HEK293 (cell line): Measurements from ENCODE around the gene SYN1.
A peak's percentile ranks its signal among the peaks of the same experiment; 100 is the strongest.

ENCODE experiments used
- CTCF ChIA-PET: fragments of 350-600 bp; formaldehyde crosslinking; extraction: SDS; loops from one replicate; lab custom pipeline; 2021; ENCODE audit warnings: antibody characterized with exemption; lab: Yijun Ruan, JAX
- POLR2A ChIA-PET: fragments of 300-600 bp; formaldehyde crosslinking; extraction: SDS; loops from one replicate; lab custom pipeline; 2020; ENCODE audit warnings: antibody characterized with exemption, inconsistent platforms; lab: Yijun Ruan, JAX
- H3K27ac ChIP-seq: fragments of 200-500 bp; sonication (Bioruptor generic); 2 replicates; pipeline ENCODE4 v1.5.1; 2014; ENCODE audit warnings: low read depth, low read length, control low read depth, inconsistent platforms; ENCODE audit errors: extremely low read depth
- H3K36me3 ChIP-seq, 2 experiments: fragments of 200-500 bp in 1 of 2; sonication (Bioruptor generic) in 1 of 2; 1 replicate in 1 of 2; 2 replicates in 1 of 2; pipeline ENCODE4 v1.5.1; 2014 to 2017; ENCODE audit warnings: inconsistent platforms in 2 of 2, low read length in 2 of 2; ENCODE audit not compliant: control insufficient read depth in 2 of 2, insufficient read depth in 1 of 2
- H3K4me1 ChIP-seq: fragments of 200-500 bp; sonication (Bioruptor generic); 2 replicates; pipeline ENCODE4 v1.5.1; 2014; ENCODE audit warnings: mild to moderate bottlenecking, low read length, inconsistent platforms; ENCODE audit not compliant: control insufficient read depth, insufficient read depth
- H3K4me3 ChIP-seq: 2 replicates; pipeline ENCODE4 v1.5.1; 2011; ENCODE audit warnings: low read depth, mild to moderate bottlenecking, control low read depth, low read length, moderate library complexity
- H3K9me3 ChIP-seq: fragments of 200-500 bp; sonication (Bioruptor generic); 2 replicates; pipeline ENCODE4 v1.5.1; 2014; ENCODE audit warnings: low read depth, low read length, inconsistent platforms; ENCODE audit not compliant: control insufficient read depth, insufficient read depth
- HOXC10 ChIP-seq: sonication (generic); formaldehyde crosslinking; IDR thresholded peaks from 2 replicates; pipeline ENCODE4 v1.8.1; 2023; ENCODE audit warnings: mild to moderate bottlenecking, missing genetic modification reagents
- KLF17 ChIP-seq: fragments of 450-650 bp; formaldehyde crosslinking; IDR thresholded peaks from 2 replicates; pipeline ENCODE4 v1.5.1; 2016; ENCODE audit warnings: missing biosample characterization, missing genetic modification characterization
- MEIS1 ChIP-seq: sonication (generic); formaldehyde crosslinking; IDR thresholded peaks from 2 replicates; pipeline ENCODE4 v1.8.1; 2022; ENCODE audit warnings: missing genetic modification reagents, mild to moderate bottlenecking, borderline replicate concordance
- MYNN ChIP-seq: fragments of 450-650 bp; formaldehyde crosslinking; IDR thresholded peaks from 2 replicates; pipeline ENCODE4 v1.5.1; 2016; ENCODE audit warnings: missing biosample characterization, missing genetic modification characterization, borderline replicate concordance
- PBX3 ChIP-seq: sonication (generic); formaldehyde crosslinking; IDR thresholded peaks from 2 replicates; pipeline ENCODE4 v1.8.1; 2022; ENCODE audit warnings: mild to moderate bottlenecking, moderate library complexity, missing genetic modification reagents
- SETDB1 ChIP-seq: IDR thresholded peaks from one replicate; pipeline ENCODE4 v1.6.1; 2017; ENCODE audit warnings: mild to moderate bottlenecking, low read length, moderate library complexity, mixed read lengths; ENCODE audit not compliant: insufficient read length
- ZBTB1 ChIP-seq: fragments of 450-650 bp; formaldehyde crosslinking; IDR thresholded peaks from 2 replicates; pipeline ENCODE4 v1.5.1; 2016; ENCODE audit warnings: missing biosample characterization, missing genetic modification characterization
- ZBTB10 ChIP-seq: fragments of 450-650 bp; formaldehyde crosslinking; IDR thresholded peaks from 2 replicates; pipeline ENCODE4 v1.5.1; 2016; ENCODE audit warnings: missing biosample characterization, missing genetic modification characterization
- ZBTB44 ChIP-seq: fragments of 450-650 bp; IDR thresholded peaks from 2 replicates; pipeline ENCODE4 v1.5.1; 2018; ENCODE audit warnings: missing biosample characterization, mild to moderate bottlenecking, missing genetic modification characterization
- ZBTB7A ChIP-seq: fragments of 450-650 bp; formaldehyde crosslinking; IDR thresholded peaks from 2 replicates; pipeline ENCODE4 v1.5.1; 2016; ENCODE audit warnings: low read depth, missing biosample characterization, missing genetic modification characterization
- ZNF140 ChIP-seq: fragments of 450-650 bp; formaldehyde crosslinking; IDR thresholded peaks from 2 replicates; pipeline ENCODE4 v1.5.1; 2016; ENCODE audit warnings: missing biosample characterization, missing genetic modification characterization
- ZNF155 ChIP-seq: fragments of 450-650 bp; formaldehyde crosslinking; IDR thresholded peaks from 2 replicates; pipeline ENCODE4 v1.5.1; 2016; ENCODE audit warnings: missing biosample characterization, missing genetic modification characterization
- ZNF174 ChIP-seq: fragments of 450-650 bp; formaldehyde crosslinking; IDR thresholded peaks from 2 replicates; pipeline ENCODE4 v1.5.0; 2017; ENCODE audit warnings: missing biosample characterization, mild to moderate bottlenecking, missing genetic modification characterization
- ZNF18 ChIP-seq: fragments of 450-650 bp; formaldehyde crosslinking; IDR thresholded peaks from 2 replicates; pipeline ENCODE4 v1.5.1; 2016; ENCODE audit warnings: missing biosample characterization, missing genetic modification characterization
- ZNF221 ChIP-seq: fragments of 450-650 bp; formaldehyde crosslinking; IDR thresholded peaks from 2 replicates; pipeline ENCODE4 v1.5.1; 2017; ENCODE audit warnings: missing biosample characterization, missing genetic modification characterization, borderline replicate concordance
- ZNF239 ChIP-seq: fragments of 450-650 bp; formaldehyde crosslinking; IDR thresholded peaks from 2 replicates; pipeline ENCODE4 v1.5.1; 2016; ENCODE audit warnings: missing biosample characterization, missing genetic modification characterization
- ZNF248 ChIP-seq: fragments of 450-650 bp; formaldehyde crosslinking; IDR thresholded peaks from 2 replicates; pipeline ENCODE4 v1.5.1; 2017; ENCODE audit warnings: missing biosample characterization, missing genetic modification characterization
- ZNF302 ChIP-seq: fragments of 450-650 bp; formaldehyde crosslinking; IDR thresholded peaks from 2 replicates; pipeline ENCODE4 v1.5.1; 2016; ENCODE audit warnings: missing biosample characterization, missing genetic modification characterization, low read depth
- ZNF311 ChIP-seq: fragments of 450-650 bp; formaldehyde crosslinking; IDR thresholded peaks from 2 replicates; pipeline ENCODE4 v1.5.1; 2017; ENCODE audit warnings: missing biosample characterization, missing genetic modification characterization, borderline replicate concordance
- ZNF354C ChIP-seq: fragments of 450-650 bp; formaldehyde crosslinking; IDR thresholded peaks from 2 replicates; pipeline ENCODE4 v1.5.1; 2016; ENCODE audit warnings: missing biosample characterization, missing genetic modification characterization, low read depth, borderline replicate concordance
- ZNF473 ChIP-seq: fragments of 450-650 bp; formaldehyde crosslinking; IDR thresholded peaks from 2 replicates; pipeline ENCODE4 v1.5.1; 2017; ENCODE audit warnings: missing biosample characterization, missing genetic modification characterization
- ZNF514 ChIP-seq: fragments of 450-650 bp; formaldehyde crosslinking; IDR thresholded peaks from 2 replicates; pipeline ENCODE4 v1.5.1; 2016; ENCODE audit warnings: missing biosample characterization, missing genetic modification characterization
- ZNF548 ChIP-seq: fragments of 450-650 bp; formaldehyde crosslinking; IDR thresholded peaks from 2 replicates; pipeline ENCODE4 v1.5.1; 2016; ENCODE audit warnings: missing biosample characterization, missing genetic modification characterization
- ZNF629 ChIP-seq: fragments of 450-650 bp; formaldehyde crosslinking; IDR thresholded peaks from 2 replicates; pipeline ENCODE4 v1.5.1; 2017; ENCODE audit warnings: missing biosample characterization, missing genetic modification characterization
- ZNF660 ChIP-seq: fragments of 450-650 bp; IDR thresholded peaks from 2 replicates; pipeline ENCODE4 v1.5.1; 2018; ENCODE audit warnings: missing biosample characterization, mild to moderate bottlenecking, missing genetic modification characterization
- ZNF670 ChIP-seq: fragments of 450-650 bp; formaldehyde crosslinking; IDR thresholded peaks from 2 replicates; pipeline ENCODE4 v1.5.1; 2016; ENCODE audit warnings: missing biosample characterization, missing genetic modification characterization, low read depth
- ZSCAN5A ChIP-seq: fragments of 450-650 bp; formaldehyde crosslinking; IDR thresholded peaks from 2 replicates; pipeline ENCODE4 v1.5.1; 2016; ENCODE audit warnings: missing biosample characterization, missing genetic modification characterization

The SYN1 gene

GRCh38 chrX:47613082-47613481 lies 6.6 kb downstream of the SYN1 start (continued):
- TF ChIP-seq MYNN (no peak), KLF17 (tag by site-specific recombination) (no peak), MEIS1 (no peak), ZNF629 (peak; percentile 40), ZBTB1 (no peak)

- TF ChIP-seq ZNF18 (tag by site-specific recombination) (no peak), ZNF354C (tag by site-specific recombination) (no peak), SETDB1 (no peak), ZNF155 (tag by site-specific recombination) (no peak), ZNF548 (no peak), ZBTB7A (tag by site-specific recombination) (no peak), ZNF302 (tag by site-specific recombination) (no peak), ZNF670 (no peak), ZNF239 (no peak), ZBTB10 (tag by site-specific recombination) (no peak), ZNF514 (tag by site-specific recombination) (no peak), ZNF660 (no peak), PBX3 (CRISPR knock-in tag) (no peak), ZNF221 (tag by site-specific recombination) (no peak), ZNF248 (tag by site-specific recombination) (no peak)
- ChIA-PET CTCF (interaction anchor here (0.6 kb wide), 1 partner anchor 420 kb away, joined by 3 read pairs; no protein-coding TSS in a partner anchor), POLR2A (no interaction called here)
- Histone ChIP-seq H3K36me3 (no peaks in the 10 kb centered on the region), H3K9me3 (no peaks in the 10 kb centered on the region), H3K4me1 (no peaks in the 10 kb centered on the region), H3K4me3 (no peak overlapping the region), H3K27ac (no peak overlapping the region)
Observed at GRCh38 chrX:47612418-47612817, 7.2 kb downstream of the SYN1 start.

GRCh38 chrX:47611926-47612325 lies 7.7 kb downstream of the SYN1 start:
- no peaks in the 10 kb centered on the region for H3K36me3 ChIP-seq
- ChIA-PET POLR2A (no interaction called here), CTCF (interaction anchor here (0.6 kb wide), 1 partner anchor 419 kb away, joined by 3 read pairs; no protein-coding TSS in a partner anchor)
- no peak overlapping the region for H3K4me3 ChIP-seq
- H3K9me3 ChIP-seq = no peaks in the 10 kb centered on the region
- no peak overlapping the region for H3K27ac ChIP-seq
- H3K4me1 ChIP-seq = no peaks in the 10 kb centered on the region
- TF ChIP-seq HOXC10 (CRISPR knock-in tag) = no peak
- TF ChIP-seq ZNF140 (tag by site-specific recombination) = no peak
- TF ChIP-seq ZNF473 = no peak
- TF ChIP-seq ZNF174 = no peak
- no peak for TF ChIP-seq ZNF311 (tag by site-specific recombination)
- no peak for TF ChIP-seq ZSCAN5A (tag by site-specific recombination)
- no peak for TF ChIP-seq ZNF239
- no peak for TF ChIP-seq ZBTB44
